HG03469 (cell line): ENCODE results near the gene CXorf49B.
"Not testable (repeated sequence)": the region's sequence is repeated elsewhere in the genome, so short reads cannot be mapped to it uniquely, and the experiment has no call there.

Experiments
- ATAC-seq: cut with Tn5 transposase; IDR thresholded peaks from one replicate; pipeline ENCODE4 v1.9.1; 2021; ENCODE audit warnings: mild to moderate bottlenecking, moderate library complexity, moderate number of reproducible peaks; ENCODE audit not compliant: unreplicated experiment

CXorf49B gene

GRCh38 chrX:71763049-71763448, at the start of gene CXorf49B:
Gene CXorf49B, plus strand, starts transcription at chrX:71763349. Its CDS starts 75 bp downstream, at chrX:71763424.
- not testable (repeated sequence) for ATAC-seq

GRCh38 chrX:71714064-71714463, 49.1 kb upstream of the CXorf49B start:
- ATAC-seq = not testable (repeated sequence)

- ATAC-seq = not testable (repeated sequence)
Measured at GRCh38 chrX:71715551-71715950, 47.6 kb upstream of the CXorf49B start.

- ATAC-seq = not testable (repeated sequence)
Measured at GRCh38 chrX:71716323-71716722, 46.8 kb upstream of the CXorf49B start.

GRCh38 chrX:71718185-71718584, 45.0 kb upstream of the CXorf49B start, which contains the start of gene CXorf49:
Gene CXorf49, minus strand, starts transcription at chrX:71718285. Its CDS starts 134 bp downstream, at chrX:71718151.
- ATAC-seq = not testable (repeated sequence)

GRCh38 chrX:71719195-71719594, 44.0 kb upstream of the CXorf49B start:
- not testable (repeated sequence) for ATAC-seq

GRCh38 chrX:71720289-71720886, 42.8 kb upstream of the CXorf49B start:
- ATAC-seq = not testable (repeated sequence)

- ATAC-seq = not testable (repeated sequence)
Measured at GRCh38 chrX:71760688-71761281, 2.4 kb upstream of the CXorf49B start.

- ATAC-seq = not testable (repeated sequence)
Measured at GRCh38 chrX:71764832-71765231, 1.7 kb downstream of the CXorf49B start.

GRCh38 chrX:71765613-71766012, 2.5 kb downstream of the CXorf49B start:
- ATAC-seq = not testable (repeated sequence)

- not testable (repeated sequence) for ATAC-seq
Measured at GRCh38 chrX:71767134-71767533, 4.0 kb downstream of the CXorf49B start.

GRCh38 chrX:71778322-71778721, 15.2 kb downstream of the CXorf49B start:
- not testable (repeated sequence) for ATAC-seq

- not testable (repeated sequence) for ATAC-seq
Measured at GRCh38 chrX:71782225-71782949, 19.2 kb downstream of the CXorf49B start.

GRCh38 chrX:71782950-71783299, 19.8 kb downstream of the CXorf49B start:
- ATAC-seq = not testable (repeated sequence)

GRCh38 chrX:71783569-71784347, 20.6 kb downstream of the CXorf49B start:
- ATAC-seq = not testable (repeated sequence)

GRCh38 chrX:71784348-71784983, 21.3 kb downstream of the CXorf49B start:
- ATAC-seq = not testable (repeated sequence)

- ATAC-seq = not testable (repeated sequence)
Measured at GRCh38 chrX:71806450-71806849, 43.3 kb downstream of the CXorf49B start.

GRCh38 chrX:71809886-71810285, 46.7 kb downstream of the CXorf49B start:
- ATAC-seq = no peak

- ATAC-seq = no peak
Measured at GRCh38 chrX:71814123-71814912, 51.2 kb downstream of the CXorf49B start.
